K562 (cell line): ENCODE measurements around the gene ZMIZ1. TPM values are rescaled to one million over a fixed set of nuclear protein-coding genes. Genes with fewer than 3 reads are reported as not detected.
A peak's percentile ranks its signal among the peaks of the same experiment; 100 is the strongest.

ENCODE experiments used
- ATAC-seq: fragments of 200-7000 bp; cut with Tn5 transposase; 3 replicates; pipeline ENCODE4 v1.9.1; 2020; ENCODE audit warnings: moderate library complexity
- BruUV-seq: library from RNA; stranded (reverse); fragments of 400-500 nt; replicated peaks from 2 replicates; lab custom pipeline; 2021; lab: Mats Ljungman, UMichigan
- CTCF ChIA-PET: fragments of 300-600 bp; formaldehyde crosslinking; extraction: SDS; loops from one replicate; lab custom pipeline; 2021; ENCODE audit warnings: low intra/inter-chr PET ratio; lab: Yijun Ruan, JAX
- POLR2A ChIA-PET: fragments of 300-600, 350-650 bp; sonication (Branson Sonifier 250); formaldehyde crosslinking; extraction: SDS; loops from one replicate; lab custom pipeline; 2021; ENCODE audit warnings: antibody characterized with exemption, inconsistent platforms; lab: Yijun Ruan, JAX
- DNase-seq, 4 experiments: peaks; one replicate each; pipeline versions ENCODE4 v3.0.0 to v3.0.0-alpha.2; 2011 to 2018; ENCODE audit warnings: low spot score in 3 of 4, mixed read lengths in 3 of 4; ENCODE audit errors: extremely low read depth in 1 of 4
- FAIRE-seq: peaks from 2 replicates; lab custom pipeline; 2011; peaks lifted over from hg19 to GRCh38; lab: Jason Lieb, UNC
- H2AFZ ChIP-seq: 2 replicates; pipeline ENCODE4 v1.6.0; 2011; ENCODE audit warnings: low read depth, low read length, control low read depth, inconsistent platforms
- H3K27ac ChIP-seq: fragments of 200-600 bp; 3 replicates; pipeline ENCODE4 v1.8.0; 2011; ENCODE audit warnings: low read depth, mild to moderate bottlenecking, control low read depth, inconsistent platforms, low read length, moderate library complexity, mixed read lengths; ENCODE audit errors: extremely low read depth
- H3K27me3 ChIP-seq, 2 experiments: fragments of 300-600 bp in 1 of 2; 2 replicates in 1 of 2; 3 replicates in 1 of 2; pipeline versions ENCODE4 v1.6.0 to v1.8.0; 2011; ENCODE audit warnings: inconsistent platforms in 2 of 2, low read length in 2 of 2, mild to moderate bottlenecking in 1 of 2, mixed read lengths in 1 of 2, moderate library complexity in 1 of 2; ENCODE audit not compliant: control insufficient read depth in 2 of 2, insufficient read depth in 2 of 2
- H3K36me3 ChIP-seq: fragments of 300-600 bp; 3 replicates; pipeline ENCODE4 v1.8.0; 2011; ENCODE audit warnings: mild to moderate bottlenecking, low read length, inconsistent platforms; ENCODE audit not compliant: control insufficient read depth, insufficient read depth
- H3K4me1 ChIP-seq, 2 experiments: fragments of 200-600 bp in 1 of 2; replicated peaks in 1 of 2; 2 replicates in 1 of 2; 3 replicates in 1 of 2; pipeline versions ENCODE4 v1.5.1 to v1.8.0; 2011; ENCODE audit warnings: inconsistent platforms in 2 of 2, low read length in 2 of 2, mild to moderate bottlenecking in 1 of 2, mixed read lengths in 1 of 2, moderate library complexity in 1 of 2; ENCODE audit not compliant: control insufficient read depth in 2 of 2, insufficient read depth in 2 of 2
- H3K4me2 ChIP-seq: 2 replicates; pipeline ENCODE4 v1.6.1; 2011; ENCODE audit warnings: low read length, control low read depth, inconsistent platforms, mixed read lengths; ENCODE audit not compliant: insufficient read depth
- H3K4me3 ChIP-seq: fragments of 200-600 bp; sonication (generic), shearing (Covaris generic); 2 replicates; pipeline ENCODE4 v1.5.1; 2016; ENCODE audit warnings: control low read depth, inconsistent platforms
- H3K79me2 ChIP-seq: fragments of 200-600 bp; 3 replicates; pipeline ENCODE4 v1.8.0; 2011; ENCODE audit warnings: low read length, inconsistent platforms; ENCODE audit not compliant: control insufficient read depth, insufficient read depth
- H3K9ac ChIP-seq, 2 experiments: 2 replicates each; pipeline versions ENCODE4 v1.6.0 to v1.6.1; 2011; ENCODE audit warnings: low read depth in 2 of 2, low read length in 2 of 2, control low read depth in 1 of 2, inconsistent platforms in 1 of 2, mild to moderate bottlenecking in 1 of 2, mixed read lengths in 1 of 2; ENCODE audit not compliant: insufficient read depth in 1 of 2
- H3K9me1 ChIP-seq: one replicate; pipeline ENCODE4 v1.6.0; 2011; ENCODE audit warnings: inconsistent platforms, mild to moderate bottlenecking, low read length, moderate library complexity; ENCODE audit not compliant: control insufficient read depth, insufficient read depth
- H3K9me3 ChIP-seq: replicated peaks from 2 replicates; pipeline ENCODE4 v1.5.1; 2011; ENCODE audit warnings: low read depth, low read length, inconsistent platforms; ENCODE audit not compliant: control insufficient read depth, insufficient read depth
- H4K20me1 ChIP-seq: replicated peaks from 2 replicates; pipeline ENCODE4 v1.6.1; 2011; ENCODE audit warnings: low read length, inconsistent platforms, mixed read lengths; ENCODE audit not compliant: control insufficient read depth, insufficient read depth
- BCOR ChIP-seq: fragments of 450-650 bp; IDR thresholded peaks from 2 replicates; pipeline ENCODE4 v1.6.1; 2016
- MEIS2 ChIP-seq: fragments of 450-650 bp; IDR thresholded peaks from 2 replicates; pipeline ENCODE4 v1.6.1; 2014; ENCODE audit warnings: mild to moderate bottlenecking; ENCODE audit not compliant: partially characterized antibody
- POLR3A ChIP-seq: IDR thresholded peaks from 2 replicates; pipeline ENCODE4 v1.6.1; 2011; ENCODE audit warnings: borderline replicate concordance, mild to moderate bottlenecking, moderate library complexity; ENCODE audit not compliant: insufficient read length, insufficient read depth; ENCODE audit errors: extremely low read depth
- RFX5 ChIP-seq: IDR thresholded peaks from 2 replicates; pipeline ENCODE4 v1.6.1; 2011; ENCODE audit warnings: low read depth, mild to moderate bottlenecking, improper control_type of control experiment, low read length
- RUNX1 ChIP-seq: sonication (generic); IDR thresholded peaks from 2 replicates; pipeline ENCODE4 v1.6.1; 2016; ENCODE audit warnings: antibody characterized with exemption, low read depth
- ZFP36 ChIP-seq: fragments of 150-350 bp; IDR thresholded peaks from 2 replicates; pipeline ENCODE4 v1.6.1; 2018; ENCODE audit warnings: low read length, low read depth; ENCODE audit not compliant: partially characterized antibody
- ZNF24 ChIP-seq: fragments of 450-650 bp; IDR thresholded peaks from 2 replicates; pipeline ENCODE4 v1.6.1; 2016
- ZNF717 ChIP-seq: fragments of 250-450 bp; sonication (Bioruptor Pico); IDR thresholded peaks from 2 replicates; pipeline ENCODE4 v1.5.0; 2021
- WGBS: fragments of 100-300 bp; shearing (Covaris generic); methylation state at CpG from one replicate; pipeline ENCODE4 v1.1.6; 2016; ENCODE audit warnings: low coverage, mixed read lengths; ENCODE audit not compliant: insufficient coverage; ENCODE audit errors: missing lambda C conversion rate; 5-methylcytosine and 5-hydroxymethylcytosine counted together
- in situ Hi-C: fragments of 300-500 bp; cut with MboI; formaldehyde crosslinking; loops from 4 replicates; pipeline ENCODE4 v1.15.0; 2018; ENCODE audit warnings: inconsistent platforms, mixed read lengths
- intact Hi-C: fragments of 100-400 bp; cut with micrococcal nuclease; formaldehyde crosslinking; loops from 2 replicates; pipeline ENCODE4 v1.14.2; 2022
- polyA plus RNA-seq, 8 experiments: library from polyadenylated mRNA; depleted of rRNA in 4 of 8; stranded (reverse) in 5 of 8; unstranded in 3 of 8; fragments of >200 nt; fragmentation: Nextera tagmentation in 2 of 8; fragmentation: Illumina TruSeq in 1 of 8; extraction: Ambion mirVana in 2 of 8; extraction: Trizol in 1 of 8; gene quantifications; 2 replicates each; pipeline versions ENCODE4 v1.2.1 to v1.2.3, GENCODE V29; 2011 to 2014; ENCODE audit warnings: inconsistent platforms in 1 of 8, missing spikeins in 1 of 8
- total RNA-seq, 7 experiments: library from RNA; depleted of rRNA in 6 of 7; stranded (reverse); fragments of >200 nt in 6 of 7; fragmentation: Illumina TruSeq in 2 of 7; extraction: Trizol in 2 of 7; gene quantifications; 2 replicates each; pipeline versions ENCODE4 v1.2.1 to v1.2.3, GENCODE V29; 2011 to 2021; ENCODE audit warnings: low replicate concordance in 1 of 7

ZMIZ1 gene
- total and polyA plus RNA-seq, 9 of the 15 experiments (the other 6 are each of a cell fraction or from before 2014, with no cell fraction given), result 1.0 to 37.3 (median 4.3) TPM

DNA sequence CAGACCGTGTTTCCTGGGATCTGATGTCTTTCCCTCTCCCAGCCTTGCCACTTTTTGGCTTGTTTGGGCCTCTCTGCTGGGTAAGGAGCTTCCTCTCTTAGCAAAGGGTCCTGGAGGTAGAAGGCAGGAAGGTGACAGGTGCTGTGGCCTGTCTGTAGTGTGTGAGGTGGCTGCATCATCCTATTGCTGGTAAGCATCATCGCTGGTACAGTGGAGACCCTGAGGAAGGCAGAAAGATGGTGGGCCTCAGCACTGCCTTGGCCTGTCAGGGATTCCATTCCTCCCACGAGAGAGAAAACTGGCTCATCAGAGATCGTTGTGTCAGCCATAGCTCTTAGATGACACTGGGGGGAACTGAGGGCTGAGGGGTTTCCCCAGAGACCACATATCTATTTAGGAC lies 46.5 kb downstream of the ZMIZ1 start:
- BruUV-seq, result no TSS peak

DNA sequence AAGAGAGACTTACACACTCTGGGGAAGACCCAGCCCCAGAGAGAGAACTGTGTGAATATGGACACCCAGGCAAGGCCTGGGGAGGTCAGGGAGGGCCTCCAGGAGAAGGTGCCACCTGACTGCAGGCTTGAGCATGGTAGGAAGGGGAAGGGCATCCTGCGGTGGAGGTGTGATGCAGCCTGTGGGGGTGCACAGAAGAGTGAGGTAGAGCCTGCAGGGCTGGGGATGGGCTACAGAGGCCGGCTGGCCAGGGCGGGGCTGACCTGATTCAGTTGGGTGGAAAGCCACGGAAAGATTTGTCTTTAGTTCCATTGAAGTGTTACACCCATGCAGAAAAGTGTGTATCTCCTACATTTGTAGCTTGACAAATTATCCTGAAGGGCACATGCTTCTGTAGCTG lies 47.6 kb downstream of the ZMIZ1 start:
- H2AFZ ChIP-seq, result no peak overlapping the region
- H3K4me2 ChIP-seq, result no peak overlapping the region
- BruUV-seq, result no TSS peak
- in situ Hi-C loops, result no loop called here
- CTCF ChIA-PET, result no interaction called here
- WGBS, result 34% methylated on average over 2 of the region's 4 CpGs
- H3K4me1 ChIP-seq, result peaks cover 38 to 46% of the 10 kb centered on the region in 2 experiments
- no peak overlapping the region for H3K4me3 ChIP-seq
- H3K79me2 ChIP-seq, result peaks cover 32% of the 10 kb centered on the region
- peak overlapping the region in 1 of 2 experiments; percentile 77; a peak in 2 of 4 replicates for H3K9ac ChIP-seq
- TF ChIP-seq RUNX1 (no peak), RFX5 (no peak), ZFP36 (peak; percentile 37)
- POLR2A ChIA-PET, result interaction anchor here (0.5 to 1.8 kb wide), 2 partner anchors 12 to 79 kb away, joined by 3 to 8 read pairs; no protein-coding TSS in a partner anchor
- no peaks in the 10 kb centered on the region for H3K9me1 ChIP-seq
- no peaks in the 10 kb centered on the region for H3K27me3 ChIP-seq
- no peak for DNase-seq
- no peak overlapping the region for H3K27ac ChIP-seq
- no peak; the same call in 2 of the 3 replicates for ATAC-seq
- H3K36me3 ChIP-seq, result peaks cover 26% of the 10 kb centered on the region; the same call in 1 of the 3 replicates
- FAIRE-seq, result peak; percentile 35
- intact Hi-C loops, result no loop called here
- H4K20me1 ChIP-seq, result peaks cover 6% of the 10 kb centered on the region; the same call in 1 of the 2 replicates
- no peaks in the 10 kb centered on the region for H3K9me3 ChIP-seq

More for the DNA sequence above, 46.5 kb downstream of the ZMIZ1 start:
- FAIRE-seq (no peak), ATAC-seq (no peak), DNase-seq (no peak)
- POLR2A ChIA-PET, result interaction anchor here (0.8 to 1.8 kb wide), 5 partner anchors 9 to 32 kb away, joined by 3 to 8 read pairs (median 5); no protein-coding TSS in a partner anchor
- Histone ChIP-seq H3K27ac (no peak overlapping the region; the same call in 2 of the 3 replicates), H3K27me3 (no peaks in the 10 kb centered on the region), H4K20me1 (peaks cover 6% of the 10 kb centered on the region; the same call in 1 of the 2 replicates), H3K9me1 (no peaks in the 10 kb centered on the region), H3K36me3 (peaks cover 23% of the 10 kb centered on the region; the same call in 1 of the 3 replicates), H3K79me2 (peaks cover 32% of the 10 kb centered on the region), H3K4me2 (no peak overlapping the region), H3K4me3 (no peak overlapping the region), H3K4me1 (peaks cover 38 to 46% of the 10 kb centered on the region in 2 experiments), H3K9ac (peak overlapping the region in 1 of 2 experiments; percentile 53; a peak in 1 of 4 replicates), H2AFZ (no peak overlapping the region), H3K9me3 (no peaks in the 10 kb centered on the region)
- TF ChIP-seq ZNF24 (no peak), MEIS2 (no peak), ZNF717 (CRISPR knock-in tag) (no peak), BCOR (no peak), POLR3A (no peak)
- CTCF ChIA-PET, result no interaction called here
- WGBS, result 62% methylated on average over 4 of the region's 4 CpGs
- intact Hi-C loops, result no loop called here
- in situ Hi-C loops, result no loop called here
